ENCODE data around the gene SSNA1.
A peak's percentile ranks its signal among the peaks of the same experiment; 100 is the strongest.

Gene SSNA1

DNA sequence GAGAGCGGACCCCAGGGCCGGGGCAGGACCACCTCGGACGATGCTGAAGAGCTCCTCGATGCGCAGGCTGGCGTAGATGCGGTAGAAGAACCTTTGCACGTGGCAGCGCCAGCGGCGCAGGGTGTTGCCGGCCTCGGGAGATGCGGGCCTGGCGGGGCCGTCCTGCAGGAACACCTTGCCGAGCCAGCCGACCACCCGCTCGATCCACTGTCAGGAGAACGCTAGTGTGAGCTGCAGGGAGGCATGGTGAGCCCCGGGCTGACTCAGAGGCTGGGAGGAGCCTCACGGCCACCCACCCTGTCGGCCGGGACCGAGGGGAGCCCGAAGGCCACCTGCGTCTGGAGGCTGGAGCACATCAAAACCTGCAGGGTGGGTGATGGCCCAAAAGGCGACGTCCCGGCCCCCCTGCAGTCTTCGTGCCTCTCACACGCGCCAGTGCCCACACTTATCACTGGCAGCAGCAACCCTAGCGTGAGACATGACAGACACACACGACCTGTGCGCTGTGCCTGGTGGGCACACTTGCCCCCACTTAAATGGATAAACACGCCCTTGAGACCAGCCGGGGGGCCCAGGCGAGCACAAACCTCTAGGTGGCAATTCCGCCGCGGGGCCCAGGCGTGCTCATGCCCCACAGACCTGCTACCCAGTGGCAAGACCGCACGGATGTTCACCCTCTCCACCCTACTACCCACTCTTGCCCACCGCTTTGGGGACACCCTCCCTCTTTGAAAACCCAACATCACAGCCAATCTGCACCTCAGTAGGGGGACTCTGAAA lies 3.4 kb upstream of the SSNA1 start:
- no peak for DNase-seq

DNA sequence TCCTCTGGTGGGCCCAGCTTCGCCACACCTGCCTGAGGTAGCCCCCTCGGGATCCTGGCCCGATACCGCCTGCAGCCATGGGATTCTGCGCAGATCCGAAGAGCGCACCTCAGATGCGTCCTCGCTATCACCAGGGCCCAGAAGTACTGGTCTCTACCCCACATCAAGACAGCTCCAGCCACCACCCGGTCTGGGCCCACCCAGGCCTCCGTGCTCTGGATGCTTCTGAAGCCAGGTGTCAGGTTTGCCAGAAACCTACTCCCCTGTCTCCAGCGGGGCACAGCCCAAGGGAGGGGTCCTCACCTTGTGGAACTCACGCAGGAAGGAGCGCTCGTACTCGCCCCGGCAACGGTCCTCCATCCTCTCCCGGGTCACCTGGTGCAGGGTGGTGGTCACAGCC lies 2.6 kb upstream of the SSNA1 start:
- DNase-seq = no peak

DNA sequence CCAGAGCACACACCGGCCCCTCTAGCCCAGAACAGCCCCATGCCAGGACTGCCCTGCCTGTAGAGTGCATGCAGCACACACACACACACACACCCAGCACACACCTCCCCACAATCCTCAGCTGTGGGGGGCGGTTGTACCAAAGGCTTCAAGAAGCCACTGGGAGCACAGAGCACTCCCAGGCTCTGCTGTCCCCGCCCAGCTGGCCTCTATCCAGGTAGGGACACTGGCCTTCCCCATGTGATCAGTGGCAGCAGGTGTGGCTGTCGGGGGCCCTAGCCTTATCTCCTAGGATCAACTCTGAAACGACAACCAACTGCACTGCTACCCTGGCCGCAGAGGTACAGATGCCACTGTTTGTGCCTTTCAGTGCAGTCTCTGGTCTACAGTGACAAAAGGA lies 2.1 kb upstream of the SSNA1 start:
- no peak for DNase-seq

DNA sequence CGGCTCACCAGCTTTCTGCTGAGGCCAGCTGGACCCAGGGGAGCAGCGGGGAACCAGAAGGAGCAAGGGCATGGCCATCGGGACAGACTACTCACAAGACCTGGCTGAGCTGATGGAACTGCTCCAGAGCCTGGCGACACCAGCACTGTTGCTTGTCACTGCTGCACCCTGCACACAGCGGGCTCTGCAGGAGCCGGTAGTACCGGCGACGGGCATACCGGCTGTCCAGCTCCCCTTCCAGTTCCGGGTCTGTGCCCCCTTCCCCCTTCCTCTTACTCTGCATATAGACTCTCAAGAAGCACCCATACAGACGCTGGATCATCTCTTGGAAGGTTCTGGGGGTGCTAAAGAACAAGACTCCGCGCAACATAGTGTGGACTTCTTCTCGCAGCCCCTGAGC lies 1.1 kb upstream of the SSNA1 start:
- no peak for DNase-seq

DNA sequence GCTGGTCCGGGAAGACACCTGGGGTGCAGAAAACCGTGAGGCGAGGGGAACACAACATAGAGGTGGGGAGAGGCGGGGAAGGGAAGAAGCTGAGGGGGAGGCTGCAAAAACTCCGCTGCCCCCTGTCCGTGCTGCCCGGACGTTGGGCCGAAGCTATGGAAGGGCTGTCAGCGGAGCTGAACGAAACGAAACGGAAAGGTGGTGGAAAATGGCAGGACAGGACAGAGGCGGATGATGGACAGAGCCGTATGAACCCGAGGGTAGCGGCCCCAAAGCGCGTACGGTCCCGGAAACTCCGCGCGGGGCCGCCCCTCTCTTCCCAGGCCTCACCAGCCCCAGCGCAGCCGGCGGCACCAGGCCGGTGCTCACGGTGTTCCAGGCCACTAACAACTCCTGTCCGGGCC lies 388 bp upstream of the SSNA1 start:
- DNase-seq = no peak

DNA sequence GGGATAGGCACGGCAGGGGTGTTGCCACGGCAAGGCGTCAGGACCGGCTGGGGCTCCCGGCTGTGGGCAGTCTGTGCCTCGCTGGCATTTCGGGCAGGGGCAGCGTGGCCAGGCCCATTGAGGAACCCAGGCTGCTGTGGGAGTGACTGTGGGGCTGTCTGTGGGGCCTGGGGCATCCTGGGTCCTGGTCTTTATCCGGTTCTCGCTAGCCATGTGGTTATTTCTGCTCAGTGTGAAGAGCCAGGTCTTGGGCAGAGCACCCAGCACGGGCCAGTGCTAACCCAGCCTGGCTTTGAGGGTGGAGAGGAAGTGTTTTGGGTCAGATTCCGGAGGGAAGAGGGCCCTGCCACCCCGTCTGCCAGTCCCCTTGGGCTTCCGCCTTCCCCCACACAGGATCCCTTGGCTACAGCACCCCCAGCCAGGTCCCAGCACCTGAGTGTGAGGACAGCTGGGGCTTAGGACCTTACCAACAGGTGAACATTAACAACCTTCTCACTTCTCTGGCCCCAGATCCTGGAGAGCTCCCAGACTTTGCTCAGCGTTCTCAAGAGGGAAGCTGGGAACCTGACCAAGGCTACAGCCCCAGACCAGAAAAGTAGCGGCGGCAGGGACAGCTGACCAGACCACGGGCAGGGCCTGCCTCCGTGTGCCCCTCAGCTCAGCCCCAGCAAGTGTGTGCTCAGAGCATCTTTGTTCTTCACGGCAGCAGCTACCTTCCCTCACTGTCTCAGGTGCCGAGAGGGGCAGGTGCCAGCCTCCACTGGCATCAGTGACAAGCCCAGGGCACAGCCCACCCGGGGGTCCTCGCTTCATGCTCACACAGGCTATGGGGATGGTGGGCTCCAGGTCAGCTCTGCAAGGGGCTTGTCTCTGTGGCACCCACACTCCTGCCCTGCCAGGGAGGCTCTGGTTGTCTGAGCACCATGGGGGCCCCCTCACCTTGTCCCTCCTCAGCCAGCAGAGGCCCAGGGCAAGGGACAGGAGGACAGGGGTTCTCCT lies 1.1 kb downstream of the SSNA1 start:
- no peak for DNase-seq

DNA sequence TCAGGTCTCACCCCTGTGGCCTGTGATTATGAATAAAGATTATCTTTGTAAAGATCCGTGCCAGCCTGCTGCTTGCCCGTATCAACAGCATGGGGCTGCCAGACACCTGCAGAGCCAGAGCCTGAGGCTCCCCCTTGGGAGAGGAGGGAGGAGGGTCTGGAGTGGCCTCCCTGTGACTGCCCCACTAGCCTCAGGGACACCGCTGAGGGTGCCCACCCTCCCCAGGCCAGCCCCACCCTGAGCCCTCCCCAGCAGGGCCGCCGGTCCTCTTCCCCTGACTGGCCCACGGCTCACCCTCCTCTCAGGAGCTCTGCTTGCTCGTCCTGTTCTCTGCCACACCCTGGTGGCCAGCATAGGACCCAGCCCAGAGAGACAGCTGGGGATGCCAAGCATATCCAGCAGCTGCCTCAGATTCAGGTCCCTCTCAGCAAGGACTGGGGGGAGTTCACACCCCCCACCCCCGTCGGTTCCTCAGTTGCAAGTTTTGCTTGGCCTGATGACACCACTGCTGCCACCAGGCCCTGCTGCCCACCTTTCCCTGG lies 1.9 kb downstream of the SSNA1 start:
- DNase-seq = no peak

DNA sequence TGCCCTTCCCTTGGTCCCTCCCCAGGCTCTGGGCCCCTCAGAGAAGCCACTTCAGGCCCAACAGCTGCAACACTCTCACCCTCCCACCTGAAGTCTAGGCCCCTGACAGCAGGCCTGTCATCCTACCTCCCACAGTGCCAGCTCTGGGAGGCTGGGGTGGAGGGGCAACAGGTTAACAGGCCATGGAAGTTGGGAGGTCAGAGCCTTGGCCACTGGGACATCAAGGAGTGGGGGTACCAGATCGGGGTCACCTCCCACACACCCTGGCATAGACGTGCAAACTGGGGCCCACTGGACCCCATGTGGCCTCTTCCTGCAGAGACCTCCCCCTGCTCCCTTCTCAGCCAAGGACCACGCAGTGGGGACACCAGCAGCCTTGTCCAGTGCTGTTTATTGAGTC lies 2.8 kb downstream of the SSNA1 start:
- no peak for DNase-seq

DNA sequence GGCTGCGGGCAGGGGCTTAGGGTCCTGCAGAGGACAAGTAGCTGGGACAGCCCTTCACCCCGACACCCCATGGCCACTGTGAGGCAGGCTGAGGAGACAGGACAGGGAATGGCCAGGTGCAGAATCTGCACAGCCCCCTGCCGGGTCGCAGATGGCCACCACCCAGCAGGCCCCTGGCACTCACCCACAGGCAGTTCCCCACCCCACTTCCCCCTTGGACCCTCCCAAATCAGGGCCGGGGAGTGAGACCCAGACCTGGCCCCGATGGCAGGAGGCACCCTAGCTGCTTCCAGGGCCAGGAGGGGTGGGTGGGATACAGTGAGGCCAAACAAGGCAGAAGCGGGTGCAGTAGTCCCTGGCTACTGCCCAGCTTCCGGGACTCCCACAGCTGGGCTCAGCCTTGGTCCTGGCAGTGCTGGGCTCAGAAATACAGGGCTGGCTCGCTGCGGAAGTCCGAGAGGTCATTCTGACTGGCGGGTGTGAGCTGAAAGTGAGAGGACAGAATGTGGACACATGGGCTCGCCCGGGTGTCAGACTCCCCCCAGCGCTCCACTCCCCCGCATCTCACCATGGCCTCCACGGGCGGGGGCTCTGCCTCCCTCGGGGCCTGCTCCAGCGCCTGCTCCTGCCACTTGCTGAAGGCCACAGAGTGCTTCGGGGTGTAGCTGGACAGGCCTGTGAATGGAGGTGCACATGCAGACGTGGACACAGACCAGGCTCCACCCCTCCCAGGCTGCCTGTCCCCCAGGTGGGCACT lies 3.4 kb downstream of the SSNA1 start:
- DNase-seq = no peak

DNA sequence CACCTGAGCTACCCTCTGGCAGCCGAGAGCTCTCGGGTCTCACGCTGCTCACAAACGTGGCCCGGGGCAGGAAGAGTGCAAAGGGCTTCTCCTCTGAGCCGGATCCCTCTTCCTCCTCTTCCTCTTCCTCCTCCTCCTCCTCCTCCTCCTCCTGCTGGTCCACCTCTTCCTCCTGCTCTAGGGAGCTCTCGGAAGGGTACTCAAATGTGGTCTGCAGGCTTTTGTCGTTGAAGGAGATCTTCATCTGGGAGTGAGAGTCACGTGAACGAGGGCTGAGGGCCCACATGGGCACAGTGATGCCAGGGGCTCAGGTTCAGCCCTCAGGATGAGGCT lies 3.9 kb downstream of the SSNA1 start:
- no peak for DNase-seq

DNA sequence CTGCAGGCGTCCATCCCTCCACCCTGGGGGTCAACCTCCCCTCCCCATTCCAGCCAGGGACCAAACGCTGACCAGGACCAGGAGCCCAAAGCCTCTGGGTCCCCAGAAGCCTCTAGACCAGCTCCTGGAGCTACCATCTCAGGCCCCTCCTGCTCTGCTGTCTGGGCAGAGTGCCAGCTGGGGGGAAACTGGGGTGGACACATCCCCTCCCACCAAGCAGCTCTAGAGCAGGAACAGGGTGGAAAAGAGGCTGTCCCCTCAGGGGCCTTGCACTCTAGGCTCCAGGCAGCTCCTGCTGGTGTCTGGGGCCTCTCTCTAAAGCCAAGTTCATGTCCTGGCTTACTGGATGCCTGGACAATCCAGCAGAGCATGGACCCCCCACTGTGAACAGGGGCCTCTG lies 4.4 kb downstream of the SSNA1 start:
- DNase-seq = no peak

DNA sequence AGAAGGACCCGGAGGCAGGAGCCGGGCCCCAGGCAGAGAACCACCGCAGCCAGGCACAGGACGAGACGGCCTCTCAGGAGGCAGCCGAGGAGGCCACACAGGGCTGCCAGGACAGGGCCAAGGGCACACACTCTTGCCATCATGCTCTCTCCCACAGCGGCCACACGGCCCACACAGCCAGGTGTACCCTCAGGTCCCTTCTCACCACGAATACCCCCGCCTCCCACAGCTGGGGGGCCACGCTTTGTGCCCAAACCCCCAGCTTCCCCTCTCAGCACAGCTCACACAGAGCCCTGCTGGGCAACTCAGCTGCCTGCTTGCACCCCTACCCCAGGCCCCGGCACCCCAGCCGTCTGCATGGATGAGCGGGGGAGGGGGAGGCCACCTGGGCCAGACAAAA lies 5.3 kb downstream of the SSNA1 start:
- no peak for DNase-seq

DNA sequence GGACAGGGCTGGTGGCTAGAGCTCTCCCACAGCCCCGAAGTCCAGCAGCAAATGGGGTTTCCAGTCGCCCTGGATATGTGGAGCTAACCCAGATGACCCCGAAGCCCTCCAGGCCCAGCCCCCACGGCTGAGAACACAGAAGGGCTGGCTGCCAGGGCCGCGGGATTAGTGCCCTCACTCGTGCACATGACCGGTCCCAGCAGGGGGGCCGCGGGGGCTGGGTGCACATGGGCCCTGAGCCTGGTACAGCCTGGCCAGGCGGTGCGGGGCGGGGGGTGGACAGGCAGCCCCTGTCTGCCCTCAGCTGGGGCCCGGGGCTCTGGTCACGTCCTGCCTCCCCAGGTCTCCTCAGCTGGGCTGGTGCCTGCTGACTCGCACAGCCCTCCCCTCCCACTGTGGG lies 5.9 kb downstream of the SSNA1 start:
- DNase-seq = no peak

DNA sequence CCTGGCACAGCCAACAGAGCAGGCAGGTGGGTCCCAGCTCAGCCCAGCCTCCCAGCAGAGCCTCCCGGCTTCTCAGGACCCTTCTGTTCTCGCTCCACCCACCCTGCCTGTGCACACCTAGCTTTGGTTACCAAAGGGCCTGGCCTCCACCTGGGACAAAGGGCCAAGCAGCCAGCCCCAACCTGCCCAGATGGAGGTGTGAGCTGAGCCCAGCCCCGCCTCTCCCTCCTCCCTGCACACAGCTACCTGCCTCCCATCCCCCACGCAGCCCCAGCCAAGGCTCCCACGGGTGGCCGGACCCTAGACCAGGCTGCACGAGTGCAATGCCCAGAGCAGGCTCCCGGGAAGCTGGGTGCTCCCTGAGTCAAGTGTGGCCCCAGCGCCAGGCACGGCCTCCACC lies 6.4 kb downstream of the SSNA1 start:
- DNase-seq = peak; percentile 78

DNA sequence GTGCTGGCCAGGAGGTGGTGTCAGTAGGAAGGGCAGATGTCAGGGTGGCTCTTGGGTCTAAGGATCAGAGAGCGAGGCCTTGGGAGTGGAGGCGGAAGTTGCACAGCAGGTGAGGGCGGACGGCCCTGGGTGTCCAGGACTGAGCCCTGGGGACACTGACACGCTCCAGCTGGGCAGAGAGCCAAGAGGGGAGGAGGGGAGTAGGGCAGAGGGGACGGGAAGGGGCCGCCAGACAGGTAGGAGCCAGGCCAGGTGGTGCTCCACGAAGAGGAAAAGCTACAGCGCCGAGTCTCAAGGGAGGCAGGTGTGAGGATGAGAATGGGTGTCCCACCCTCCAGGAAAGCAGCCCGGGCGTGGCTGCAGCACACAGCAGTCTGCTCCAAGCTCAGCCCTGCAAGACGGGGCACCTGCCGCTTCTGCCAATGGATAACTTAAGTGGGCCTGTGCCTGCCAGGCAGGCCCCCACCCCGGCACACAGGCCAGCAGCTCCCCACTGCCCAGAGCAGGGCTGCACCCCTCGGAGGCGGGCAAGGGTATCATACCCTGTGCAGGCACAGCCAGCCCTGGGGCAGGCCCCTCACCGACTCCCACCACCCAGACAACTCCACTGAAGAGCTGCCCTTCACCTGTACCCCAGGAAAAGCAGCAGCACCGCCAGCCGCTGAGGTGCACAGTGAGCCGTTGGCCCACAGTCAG lies 7.2 kb downstream of the SSNA1 start:
- DNase-seq = peak; percentile 96

DNA sequence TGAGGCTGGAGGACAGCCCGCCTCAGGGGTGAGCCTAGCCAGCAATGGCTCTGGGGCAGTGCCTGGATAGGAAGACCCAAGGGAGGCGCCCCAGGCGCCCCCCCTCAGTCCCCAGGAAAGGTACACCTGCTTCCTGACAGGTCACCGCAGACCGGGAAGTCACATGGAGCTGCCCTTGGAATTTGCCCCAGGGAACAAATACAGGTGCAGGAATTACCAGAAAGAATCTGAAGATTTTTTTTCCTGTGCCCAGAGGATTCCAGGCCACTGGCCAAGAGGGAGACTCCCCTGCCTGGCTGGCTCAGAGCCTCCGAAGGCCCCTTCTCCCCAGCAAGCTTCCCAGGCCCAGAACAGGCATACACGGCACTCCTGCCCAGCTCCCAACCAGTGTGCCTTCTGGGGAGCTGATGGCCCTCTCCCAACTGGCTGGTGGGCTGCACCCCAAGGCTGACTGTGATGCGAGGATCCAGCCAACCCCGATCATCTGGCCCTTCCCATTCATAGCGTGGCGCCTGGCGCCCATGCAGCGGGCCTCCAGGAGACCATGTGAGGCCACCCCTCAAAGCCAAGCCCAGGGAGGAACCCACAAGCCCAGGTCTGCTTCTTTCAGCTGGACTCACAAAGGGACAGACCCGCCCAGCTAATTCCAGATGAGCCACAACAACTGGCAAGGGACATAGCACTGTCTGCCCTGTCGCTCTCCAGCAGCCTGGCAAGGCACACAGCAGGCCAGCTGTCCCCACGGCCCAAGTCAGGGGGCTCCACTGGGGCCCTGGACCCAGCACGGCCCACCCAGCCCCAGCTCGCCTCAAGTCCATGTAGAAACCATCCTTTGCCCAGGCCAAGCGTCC lies 9.8 kb downstream of the SSNA1 start:
- no peak for DNase-seq

DNA sequence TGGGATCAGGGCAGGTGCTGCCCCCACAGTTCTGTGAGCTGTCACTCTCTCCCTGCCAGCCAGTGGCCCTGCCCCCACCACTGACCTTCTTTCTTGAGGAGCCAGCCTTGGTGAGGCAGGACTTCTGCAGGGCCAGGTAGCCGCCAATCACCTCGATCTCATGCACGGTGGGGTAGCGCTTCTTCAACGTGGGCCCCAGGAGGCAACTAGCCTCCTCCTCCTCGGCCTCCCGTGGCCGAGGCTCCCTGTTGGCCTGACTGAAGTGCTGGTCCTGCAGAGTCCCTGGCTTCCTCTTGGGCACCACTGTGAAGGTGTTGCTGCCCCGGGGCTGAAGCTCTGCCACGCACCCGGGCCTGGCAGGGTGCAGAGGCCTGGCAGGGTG lies 10.4 kb downstream of the SSNA1 start:
- no peak for DNase-seq

DNA sequence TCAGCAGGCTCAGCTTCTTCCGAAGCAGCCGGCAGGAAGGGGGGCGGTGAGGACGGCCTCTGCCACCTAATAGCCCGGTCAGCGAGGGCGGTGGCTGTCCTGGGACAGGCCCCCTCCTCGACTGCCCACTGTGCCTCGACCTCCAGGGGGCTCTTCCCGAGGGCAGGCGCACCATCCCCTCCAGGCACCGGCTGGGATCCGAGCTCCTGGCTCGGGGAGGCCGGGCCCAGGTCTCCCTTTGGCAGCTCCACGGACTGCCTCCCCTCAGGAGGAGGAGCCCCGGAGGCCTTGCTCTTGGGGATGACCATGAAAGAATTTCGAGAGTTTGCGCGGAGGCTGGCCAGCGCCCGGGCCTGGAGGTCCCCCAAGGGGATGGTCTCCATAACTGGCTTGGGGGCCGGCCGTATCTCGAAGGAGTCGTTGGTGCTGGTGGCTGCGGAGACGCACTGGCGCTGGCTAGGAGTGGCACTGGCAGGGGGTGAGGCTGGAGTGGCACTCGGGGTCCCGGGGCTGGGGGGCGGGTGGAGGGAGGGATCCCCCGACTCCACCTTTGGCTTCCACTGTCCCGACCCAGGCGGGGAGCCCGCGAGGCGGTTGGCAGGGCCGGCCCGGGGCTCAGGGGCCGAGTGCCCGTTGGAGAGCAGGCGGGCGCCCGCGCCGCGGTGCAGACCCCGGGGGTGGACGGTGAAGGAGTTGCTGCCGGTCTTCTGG lies 11.1 kb downstream of the SSNA1 start:
- DNase-seq = no peak

DNA sequence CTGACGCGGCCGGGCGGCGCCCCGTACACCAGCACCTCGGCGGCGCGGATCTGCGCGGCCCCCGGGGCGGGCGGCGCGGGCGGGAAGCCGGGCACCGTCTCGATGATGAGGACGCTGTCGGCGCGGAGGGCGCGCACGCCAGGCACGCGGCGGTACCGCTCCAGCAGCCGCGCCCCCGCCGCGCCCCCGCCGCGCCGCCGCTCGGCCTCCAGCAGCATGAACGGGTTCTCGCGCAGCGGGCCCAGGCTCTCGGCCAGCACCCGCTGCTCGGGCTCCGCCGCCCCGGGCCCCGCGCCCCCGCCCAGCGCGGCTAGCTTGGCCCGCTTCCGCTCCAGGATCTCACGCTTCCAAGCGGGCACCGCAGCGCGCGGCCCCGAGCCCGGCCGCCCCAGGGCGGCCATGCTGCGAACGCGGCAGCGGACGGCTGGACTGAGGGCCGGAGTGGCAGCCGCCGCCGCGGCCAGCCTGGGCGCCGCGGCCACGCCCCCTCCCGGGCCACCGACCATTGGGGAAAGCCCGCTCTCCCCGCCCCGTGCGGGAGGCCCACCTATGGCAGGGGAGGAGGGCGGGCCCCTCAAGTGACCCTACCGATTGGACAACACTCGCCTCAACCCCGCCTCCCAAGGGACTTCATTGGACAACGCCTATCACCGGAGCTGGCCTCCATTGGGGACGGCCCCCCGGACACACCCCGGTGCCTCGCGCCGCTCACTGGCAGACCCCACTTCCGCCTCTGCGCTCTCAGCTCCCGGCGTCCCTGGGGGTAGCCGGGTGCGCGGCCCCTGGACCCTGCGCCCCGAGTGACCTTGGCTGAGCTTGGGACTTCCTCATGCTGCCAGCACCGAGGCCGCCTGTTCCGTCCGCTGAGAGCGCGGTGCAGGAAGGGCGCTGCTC lies 12.1 kb downstream of the SSNA1 start, which contains the start of gene TPRN:
TSS of gene TPRN (minus strand) at position 431 of the 894 bp plus-strand sequence. CDS start at position 401, 30 bp downstream.
- peak; percentile 98 for DNase-seq

Data from NCI-H1105 treated with DMSO at 0.1 percent for 48 hours (cell line).